GM21381 (cell line): Measurements from ENCODE around the gene BRIP1.

ENCODE experiments used
- ATAC-seq: cut with Tn5 transposase; IDR thresholded peaks from one replicate; pipeline ENCODE4 v1.9.1; 2021; ENCODE audit warnings: mild to moderate bottlenecking, moderate library complexity; ENCODE audit not compliant: unreplicated experiment

Gene BRIP1

GRCh38 chr17:61764846-61765245 is 98.5 kb downstream of the BRIP1 start:
- ATAC-seq = no peak

GRCh38 chr17:61761827-61762226 is 101.5 kb downstream of the BRIP1 start:
- no peak for ATAC-seq

- no peak for ATAC-seq
Measured at GRCh38 chr17:61759362-61759761, 104.0 kb downstream of the BRIP1 start.

GRCh38 chr17:61758430-61758829 is 104.9 kb downstream of the BRIP1 start:
- no peak for ATAC-seq

- ATAC-seq = peak; percentile 69
Measured at GRCh38 chr17:61757168-61757567, 106.2 kb downstream of the BRIP1 start.

GRCh38 chr17:61756561-61756960 is 106.8 kb downstream of the BRIP1 start:
- no peak for ATAC-seq

- no peak for ATAC-seq
Measured at GRCh38 chr17:61755668-61756067, 107.7 kb downstream of the BRIP1 start.

- ATAC-seq = no peak
Measured at GRCh38 chr17:61755078-61755477, 108.2 kb downstream of the BRIP1 start.

GRCh38 chr17:61754124-61754523 is 109.2 kb downstream of the BRIP1 start:
- no peak for ATAC-seq

- no peak for ATAC-seq
Measured at GRCh38 chr17:61753696-61754095, 109.6 kb downstream of the BRIP1 start.

- ATAC-seq = peak; percentile 97
Measured at GRCh38 chr17:61750656-61751055, 112.7 kb downstream of the BRIP1 start.

- ATAC-seq = no peak
Measured at GRCh38 chr17:61749823-61750404, 113.4 kb downstream of the BRIP1 start.

GRCh38 chr17:61746248-61746985 is 116.9 kb downstream of the BRIP1 start:
- ATAC-seq = no peak

- ATAC-seq = no peak
Measured at GRCh38 chr17:61744804-61745203, 118.5 kb downstream of the BRIP1 start.

- ATAC-seq = no peak
Measured at GRCh38 chr17:61744252-61744651, 119.1 kb downstream of the BRIP1 start.

GRCh38 chr17:61743766-61744165 is 119.6 kb downstream of the BRIP1 start:
- no peak for ATAC-seq

GRCh38 chr17:61739002-61739401 is 124.3 kb downstream of the BRIP1 start:
- no peak for ATAC-seq

GRCh38 chr17:61738249-61738648 is 125.1 kb downstream of the BRIP1 start:
- ATAC-seq = no peak

- ATAC-seq = no peak
Measured at GRCh38 chr17:61737820-61738219, 125.5 kb downstream of the BRIP1 start.

GRCh38 chr17:61736438-61736837 is 126.9 kb downstream of the BRIP1 start:
- no peak for ATAC-seq

GRCh38 chr17:61735807-61736206 is 127.5 kb downstream of the BRIP1 start:
- ATAC-seq = no peak

GRCh38 chr17:61734466-61734865 is 128.9 kb downstream of the BRIP1 start:
- ATAC-seq = no peak

- ATAC-seq = no peak
Measured at GRCh38 chr17:61734012-61734411, 129.3 kb downstream of the BRIP1 start.
